Measurements from ENCODE around the gene COQ10A.

- TF ChIP-seq CTCF (IDR thresholded peaks at IDR 0.05) (no peak), POLR2A (IDR thresholded peaks at IDR 0.05) (no peak)
These were observed 44.2 kb upstream of the COQ10A start for GRCh38 chr12:56222531-56222895.
